Measurements from ENCODE around the gene TMC4. TPM values are rescaled to one million over a fixed set of nuclear protein-coding genes. Genes with fewer than 3 reads are reported as not detected.
A peak's percentile ranks its signal among the peaks of the same experiment; 100 is the strongest.
"Not testable (repeated sequence)": the region's sequence is repeated elsewhere in the genome, so short reads cannot be mapped to it uniquely, and the experiment has no call there.

Gene TMC4
- total RNA-seq, 3 donors from 2014 or later, result 107 to 276 (median 178) TPM

DNA sequence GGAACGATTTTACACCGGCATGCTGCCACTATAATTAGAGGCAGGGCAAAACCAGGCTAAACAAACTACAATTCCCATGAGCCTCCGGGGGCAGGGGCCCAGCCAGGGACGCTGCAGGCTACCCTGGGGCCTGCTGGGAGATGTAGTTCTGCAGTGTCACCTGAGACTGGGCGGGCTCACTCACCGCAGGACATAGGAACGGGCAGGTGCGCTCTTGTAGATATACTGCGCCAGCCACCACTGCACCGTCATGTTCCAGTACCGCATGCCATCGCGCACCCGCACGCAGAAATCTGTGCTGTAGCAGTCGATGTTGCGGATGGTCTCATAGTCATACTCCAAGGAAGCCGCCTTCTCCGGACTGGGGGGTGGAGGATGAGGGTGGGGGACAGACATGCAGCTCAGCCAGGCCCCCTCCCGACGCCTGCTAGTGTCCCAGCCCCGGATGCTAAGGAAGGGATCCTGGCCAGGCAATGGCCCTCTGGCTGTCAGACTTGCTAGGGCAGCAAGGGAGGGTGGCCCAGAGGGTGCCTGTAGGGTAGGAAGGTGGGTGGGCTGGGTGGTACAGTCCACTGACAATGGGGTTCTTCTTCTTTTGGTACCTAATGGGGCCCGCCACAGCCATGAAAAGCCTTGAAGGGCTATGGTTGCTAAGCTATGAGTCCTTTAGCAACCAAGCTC is 5.8 kb upstream of the TMC4 start:
- DNase-seq (peak; percentile 43 to 55 (median 47)), ATAC-seq (peak; percentile 55)
- Histone ChIP-seq H3K4me3 (no peak overlapping the region), H3K9me3 (no peaks in the 10 kb centered on the region), H3K4me1 (ENCODE audit: low read depth) (peaks cover 8% of the 10 kb centered on the region), H3K36me3 (ENCODE audit: low read depth) (no peaks in the 10 kb centered on the region)
- TF ChIP-seq, protein P1, sequence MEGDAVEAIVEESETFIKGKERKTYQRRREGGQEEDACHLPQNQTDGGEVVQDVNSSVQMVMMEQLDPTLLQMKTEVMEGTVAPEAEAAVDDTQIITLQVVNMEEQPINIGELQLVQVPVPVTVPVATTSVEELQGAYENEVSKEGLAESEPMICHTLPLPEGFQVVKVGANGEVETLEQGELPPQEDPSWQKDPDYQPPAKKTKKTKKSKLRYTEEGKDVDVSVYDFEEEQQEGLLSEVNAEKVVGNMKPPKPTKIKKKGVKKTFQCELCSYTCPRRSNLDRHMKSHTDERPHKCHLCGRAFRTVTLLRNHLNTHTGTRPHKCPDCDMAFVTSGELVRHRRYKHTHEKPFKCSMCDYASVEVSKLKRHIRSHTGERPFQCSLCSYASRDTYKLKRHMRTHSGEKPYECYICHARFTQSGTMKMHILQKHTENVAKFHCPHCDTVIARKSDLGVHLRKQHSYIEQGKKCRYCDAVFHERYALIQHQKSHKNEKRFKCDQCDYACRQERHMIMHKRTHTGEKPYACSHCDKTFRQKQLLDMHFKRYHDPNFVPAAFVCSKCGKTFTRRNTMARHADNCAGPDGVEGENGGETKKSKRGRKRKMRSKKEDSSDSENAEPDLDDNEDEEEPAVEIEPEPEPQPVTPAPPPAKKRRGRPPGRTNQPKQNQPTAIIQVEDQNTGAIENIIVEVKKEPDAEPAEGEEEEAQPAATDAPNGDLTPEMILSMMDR (IDR thresholded peaks at IDR 0.05), result no peak
- intact Hi-C loops (cut with DNase I, micrococcal nuclease), result no loop called here

DNA sequence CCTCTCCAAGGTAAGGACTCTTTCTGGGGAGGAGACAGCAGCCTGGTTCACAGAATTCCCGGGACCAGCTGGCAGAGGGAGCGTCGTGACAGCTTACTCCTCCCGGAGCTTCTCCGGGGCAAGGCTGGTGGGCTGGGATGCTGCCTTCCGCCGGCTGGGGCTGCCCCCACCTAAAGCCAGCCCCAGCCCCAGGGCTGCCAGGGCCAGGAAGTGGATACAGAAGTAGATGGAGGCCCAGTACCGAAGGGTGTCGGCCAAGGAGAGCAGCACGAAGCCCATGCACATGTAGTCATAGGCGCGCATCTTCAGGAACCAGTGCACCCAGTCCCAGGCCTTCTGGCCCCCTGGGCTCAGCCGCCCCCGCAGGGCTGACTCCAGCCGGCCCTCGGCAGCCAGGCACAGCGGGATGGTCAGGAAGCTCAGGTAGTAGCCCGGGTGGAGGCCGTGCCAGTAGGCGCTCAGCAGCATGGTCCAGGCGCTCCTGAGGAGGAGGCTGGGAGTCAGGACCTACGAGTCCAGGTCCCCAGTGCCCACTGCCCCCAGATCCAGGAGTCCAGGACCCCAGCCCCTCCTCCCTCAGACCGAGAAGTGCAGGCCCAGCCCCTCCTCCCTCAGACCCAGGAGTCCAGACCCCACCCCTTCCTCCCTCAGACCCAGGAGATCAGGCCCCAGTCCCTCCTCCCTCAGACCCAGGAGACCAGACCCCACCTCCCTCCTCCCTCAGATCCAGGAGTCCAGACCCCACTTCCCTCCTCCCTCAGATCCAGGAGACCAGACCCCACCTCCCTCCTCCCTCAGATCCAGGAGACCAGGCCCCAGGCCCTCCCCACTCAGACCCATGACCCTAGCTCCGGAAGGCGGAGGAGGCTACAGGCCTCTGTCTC is 1.2 kb upstream of the TMC4 start:
- DNase-seq, result peak in 2 of 3 donors; percentile 32 to 49
- ATAC-seq, result no peak
- H3K36me3 ChIP-seq (ENCODE audit: low read depth), result no peaks in the 10 kb centered on the region
- intact Hi-C loops (cut with DNase I, micrococcal nuclease), result no loop called here
- TF ChIP-seq, protein P1 (IDR thresholded peaks at IDR 0.05), result no peak
- no peaks in the 10 kb centered on the region for H3K4me1 ChIP-seq (ENCODE audit: low read depth)
- H3K9me3 ChIP-seq, result no peaks in the 10 kb centered on the region
- no peak overlapping the region for H3K4me3 ChIP-seq

DNA sequence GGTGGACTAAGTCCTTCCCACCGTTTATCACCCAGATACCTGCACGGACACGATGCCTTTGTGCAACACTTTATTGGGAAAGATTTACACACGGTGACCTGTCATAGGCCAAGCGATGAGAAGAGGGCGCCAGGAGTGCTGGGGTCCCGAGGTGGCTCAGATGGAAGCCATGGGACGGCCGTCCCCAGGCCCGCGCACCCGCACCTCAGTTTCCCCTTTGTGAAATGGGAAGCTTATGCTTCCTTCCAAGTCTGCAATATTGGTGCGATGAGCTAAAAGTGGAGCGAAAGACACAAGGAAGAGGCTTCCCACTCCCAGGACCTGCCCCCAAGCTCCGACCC is 369 bp upstream of the TMC4 start:
- ATAC-seq (no peak), DNase-seq (no peak)
- TF ChIP-seq, protein P1 (IDR thresholded peaks at IDR 0.05), result no peak
- intact Hi-C loops (cut with DNase I, micrococcal nuclease), result no loop called here
- Histone ChIP-seq H3K4me1 (ENCODE audit: low read depth) (peaks cover 2% of the 10 kb centered on the region), H3K9me3 (no peaks in the 10 kb centered on the region), H3K36me3 (ENCODE audit: low read depth) (no peaks in the 10 kb centered on the region), H3K4me3 (no peak overlapping the region)

DNA sequence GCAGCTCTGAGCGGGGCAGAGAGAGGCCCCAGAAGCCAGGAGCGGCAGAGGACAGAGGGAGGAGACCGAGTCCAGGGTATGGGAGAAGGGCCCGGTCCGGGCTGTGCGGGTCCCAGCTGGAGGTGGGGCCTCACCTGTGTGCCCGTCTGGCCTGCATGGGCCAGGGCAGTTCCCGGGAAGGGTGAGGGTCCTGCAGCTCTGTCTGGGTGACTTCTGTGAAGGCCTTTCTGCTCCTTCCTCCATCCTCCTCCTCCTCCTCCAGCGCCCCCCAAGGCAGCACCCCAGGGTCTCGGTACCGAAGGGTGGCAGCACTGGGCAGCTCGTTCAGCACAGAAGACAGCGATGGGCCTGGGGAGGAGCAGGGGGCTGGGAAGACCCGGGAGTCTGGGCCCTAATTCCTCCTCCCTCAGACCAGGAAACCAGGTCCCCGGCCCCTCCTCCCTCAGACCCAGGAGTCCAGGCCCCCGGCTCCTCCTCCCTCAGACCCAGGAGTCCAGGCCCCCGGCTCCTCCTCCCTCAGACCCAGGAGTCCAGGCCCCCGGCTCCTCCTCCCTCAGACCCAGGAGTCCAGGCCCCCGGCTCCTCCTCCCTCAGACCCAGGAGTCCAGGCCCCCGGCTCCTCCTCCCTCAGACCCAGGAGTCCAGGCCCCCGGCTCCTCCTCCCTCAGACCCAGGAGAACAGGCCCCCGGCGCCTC is 1.1 kb downstream of the TMC4 start:
- intact Hi-C loops (cut with DNase I, micrococcal nuclease); H3K9me3 ChIP-seq: not testable (repeated sequence)

DNA sequence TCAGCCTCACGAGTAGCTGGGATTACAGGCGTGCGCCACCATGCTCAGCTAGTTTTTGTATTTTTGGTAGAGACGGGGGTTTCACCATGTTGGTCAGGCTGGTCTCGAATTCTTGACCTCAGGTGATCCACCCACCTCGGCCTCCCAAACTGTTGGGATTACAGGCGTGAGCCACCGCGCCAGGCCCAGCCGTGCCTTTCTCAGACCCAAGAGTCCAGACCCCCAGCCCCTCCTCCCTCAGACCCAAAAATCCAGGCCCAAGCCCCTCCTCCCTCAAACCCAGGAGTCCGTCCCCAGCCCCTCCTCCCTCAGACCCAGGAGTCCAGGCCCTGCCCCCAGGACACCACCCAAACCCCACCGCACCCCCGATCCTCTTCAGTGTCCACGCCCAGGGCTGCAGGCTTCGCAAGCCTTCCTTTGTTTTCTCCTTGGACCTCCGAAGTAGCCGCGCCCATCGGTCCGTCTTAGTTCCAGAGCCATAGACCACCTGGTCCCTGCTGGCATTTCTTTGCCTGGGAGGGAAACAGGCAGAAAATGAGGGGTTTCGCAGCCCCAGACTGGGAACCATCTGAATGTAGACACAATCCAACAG is 3.7 kb downstream of the TMC4 start:
- no peak overlapping the region for H3K4me3 ChIP-seq
- no peak for ATAC-seq
- DNase-seq, result peak in 1 of 3 donors; percentile 39
- peaks cover 10% of the 10 kb centered on the region for H3K4me1 ChIP-seq (ENCODE audit: low read depth)
- intact Hi-C loops (cut with DNase I, micrococcal nuclease), result loop anchor here (5.0 kb wide), 1 partner anchor 63 kb away; no protein-coding TSS in a partner anchor
- TF ChIP-seq, protein P1 (IDR thresholded peaks at IDR 0.05), result no peak
- no peaks in the 10 kb centered on the region for H3K9me3 ChIP-seq
- H3K36me3 ChIP-seq (ENCODE audit: low read depth), result no peaks in the 10 kb centered on the region

More for the DNA sequence above, 1.1 kb downstream of the TMC4 start:
- not testable (repeated sequence) for ATAC-seq; H3K4me3 ChIP-seq; H3K4me1 ChIP-seq (ENCODE audit: low read depth); H3K36me3 ChIP-seq (ENCODE audit: low read depth)
- DNase-seq, result peak in 2 of 3 donors; percentile 39 to 50
